Frontal cortex (tissue), 4 donors: ENCODE results near the gene IRF5. TPM values are rescaled to one million over a fixed set of nuclear protein-coding genes. Genes with fewer than 3 reads are reported as not detected.
"Not testable (repeated sequence)": the region's sequence is repeated elsewhere in the genome, so short reads cannot be mapped to it uniquely, and the experiment has no call there.

Experiments
- DNase-seq, 2 donors: peaks; one replicate each; pipeline ENCODE4 v3.0.0; 2012; ENCODE audit warnings: low spot score in 2 of 2
- FAIRE-seq: peaks from 2 replicates; lab custom pipeline; 2012; peaks lifted over from hg19 to GRCh38; lab: Jason Lieb, UNC
- total RNA-seq: library from RNA; depleted of rRNA; stranded (reverse); fragments of >200 nt; gene quantifications from one replicate; pipeline ENCODE4 v1.2.3, GENCODE V29; 2014
- donor health status: control.
- donor health status: control.
- donor health status: control.

Gene IRF5
- total RNA-seq, 1 donor from 2014 or later, result 1.2 TPM

DNA sequence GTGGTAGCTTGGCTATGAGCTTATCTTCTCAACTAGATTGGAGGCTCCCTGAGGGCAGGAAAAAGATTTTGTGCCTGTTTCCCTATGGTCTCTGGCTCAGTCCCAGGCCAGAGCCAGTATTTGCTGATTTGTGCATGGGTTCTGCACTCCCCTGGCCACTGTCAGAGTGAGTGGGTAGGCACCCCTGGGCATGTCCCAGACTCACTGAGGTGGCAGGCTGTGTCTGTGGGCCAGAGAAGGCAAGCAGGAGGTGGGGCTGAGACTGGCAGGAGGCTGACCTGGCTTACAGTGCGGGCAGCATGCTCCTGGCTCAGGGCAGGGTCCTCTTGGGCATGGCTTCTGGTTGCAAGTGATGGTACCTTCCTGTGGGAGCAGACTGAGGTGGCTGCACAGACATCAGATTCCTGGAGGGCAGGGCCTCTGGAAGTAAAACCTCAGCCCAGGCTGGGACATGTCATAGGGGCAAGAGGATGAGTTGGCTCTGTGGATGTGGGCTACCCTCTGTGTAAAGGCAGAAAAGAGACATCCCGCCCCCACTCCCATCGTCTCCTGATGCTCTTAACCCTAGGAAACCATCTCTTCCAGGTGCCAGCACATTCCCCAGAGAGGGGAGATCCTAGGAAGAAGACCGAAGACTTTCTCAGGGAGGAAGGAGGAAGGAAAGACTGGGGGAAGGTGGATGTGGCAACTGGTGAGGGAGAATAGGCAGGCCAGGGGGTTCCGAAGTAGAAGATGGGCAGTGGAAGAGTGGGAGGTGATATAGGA, 31.5 kb upstream of the IRF5 start:
- no peak for DNase-seq
- FAIRE-seq, result no peak

DNA sequence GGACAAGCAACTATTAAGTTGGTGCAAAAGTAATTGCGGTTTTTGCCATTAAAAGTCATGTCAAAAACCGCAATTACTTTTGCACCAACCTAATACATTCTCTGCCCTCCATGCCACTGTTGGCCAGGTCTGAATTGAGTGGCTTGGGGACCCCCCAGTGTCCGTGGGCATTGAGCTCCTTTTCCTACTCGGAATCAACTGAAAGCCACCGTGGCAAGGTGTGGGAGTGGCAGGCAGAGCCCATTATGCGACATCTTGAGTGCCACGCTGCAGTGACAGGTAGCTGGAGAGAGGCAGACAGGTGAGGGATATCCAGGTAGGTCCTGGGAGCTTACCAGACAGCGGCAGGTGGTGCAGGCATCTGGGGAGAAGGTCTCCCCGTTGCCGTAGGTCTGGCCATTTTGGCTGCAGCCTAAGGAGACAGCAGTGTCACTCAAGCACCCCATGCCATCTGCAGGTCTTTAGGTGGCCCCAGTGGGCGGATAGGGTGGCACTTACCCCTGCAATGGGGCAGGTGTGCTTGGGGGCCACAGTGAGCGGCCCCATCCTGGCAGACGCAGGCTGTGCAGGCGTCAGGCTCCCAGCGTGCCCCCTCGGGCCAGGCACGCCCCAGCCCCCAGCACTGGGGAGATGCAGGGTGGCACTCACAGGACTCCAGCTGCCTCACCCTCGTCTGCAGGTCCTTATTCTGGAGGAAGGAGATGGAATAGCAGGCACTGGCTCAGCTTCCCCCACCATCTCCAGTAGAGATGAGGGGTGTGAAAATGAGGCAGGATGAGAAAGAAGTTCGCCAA, 30.8 kb upstream of the IRF5 start:
- DNase-seq (no peak), FAIRE-seq (no peak)

DNA sequence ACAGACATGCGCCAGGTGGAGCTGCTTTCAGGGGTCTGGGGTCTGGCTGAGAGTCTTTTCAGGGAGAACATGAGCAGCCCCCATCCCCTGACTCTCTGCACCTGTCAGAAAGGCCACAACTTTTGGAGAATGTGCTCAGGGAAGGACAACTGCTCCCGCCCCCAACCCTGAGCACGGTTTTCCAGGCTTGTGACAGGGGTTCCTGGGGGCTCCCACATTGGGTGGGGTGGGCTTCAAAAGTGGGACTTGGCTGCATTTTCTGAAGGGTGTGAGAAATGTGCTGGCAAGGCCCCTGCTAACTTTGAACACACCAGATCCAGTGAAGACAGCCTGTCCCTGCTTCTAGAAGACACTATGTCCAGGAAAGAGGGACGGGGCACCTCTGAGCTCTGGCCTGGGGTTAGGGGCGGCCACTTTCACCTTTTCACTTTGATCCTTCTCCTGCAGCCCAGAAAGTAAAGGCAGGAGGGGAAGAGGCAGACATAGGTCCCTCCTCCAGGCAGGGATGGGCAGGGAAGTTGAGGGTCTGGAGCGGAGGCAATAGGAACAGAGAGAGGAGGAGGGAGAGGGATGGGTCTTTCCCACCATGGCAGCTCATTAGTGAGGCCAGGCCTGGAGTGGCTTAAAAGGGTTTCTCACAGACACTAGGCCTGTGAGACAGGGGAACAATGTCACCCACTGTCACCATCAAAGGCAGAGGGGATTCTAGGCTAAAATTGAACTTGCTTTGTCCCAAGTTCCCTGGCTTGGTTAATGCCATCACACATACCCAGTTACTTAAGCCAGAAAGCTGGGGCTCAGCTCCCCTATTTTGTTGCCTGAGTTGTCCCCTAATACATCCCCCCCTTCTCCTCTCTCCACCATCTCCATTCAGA, 28.7 kb upstream of the IRF5 start:
- DNase-seq (no peak), FAIRE-seq (no peak)

DNA sequence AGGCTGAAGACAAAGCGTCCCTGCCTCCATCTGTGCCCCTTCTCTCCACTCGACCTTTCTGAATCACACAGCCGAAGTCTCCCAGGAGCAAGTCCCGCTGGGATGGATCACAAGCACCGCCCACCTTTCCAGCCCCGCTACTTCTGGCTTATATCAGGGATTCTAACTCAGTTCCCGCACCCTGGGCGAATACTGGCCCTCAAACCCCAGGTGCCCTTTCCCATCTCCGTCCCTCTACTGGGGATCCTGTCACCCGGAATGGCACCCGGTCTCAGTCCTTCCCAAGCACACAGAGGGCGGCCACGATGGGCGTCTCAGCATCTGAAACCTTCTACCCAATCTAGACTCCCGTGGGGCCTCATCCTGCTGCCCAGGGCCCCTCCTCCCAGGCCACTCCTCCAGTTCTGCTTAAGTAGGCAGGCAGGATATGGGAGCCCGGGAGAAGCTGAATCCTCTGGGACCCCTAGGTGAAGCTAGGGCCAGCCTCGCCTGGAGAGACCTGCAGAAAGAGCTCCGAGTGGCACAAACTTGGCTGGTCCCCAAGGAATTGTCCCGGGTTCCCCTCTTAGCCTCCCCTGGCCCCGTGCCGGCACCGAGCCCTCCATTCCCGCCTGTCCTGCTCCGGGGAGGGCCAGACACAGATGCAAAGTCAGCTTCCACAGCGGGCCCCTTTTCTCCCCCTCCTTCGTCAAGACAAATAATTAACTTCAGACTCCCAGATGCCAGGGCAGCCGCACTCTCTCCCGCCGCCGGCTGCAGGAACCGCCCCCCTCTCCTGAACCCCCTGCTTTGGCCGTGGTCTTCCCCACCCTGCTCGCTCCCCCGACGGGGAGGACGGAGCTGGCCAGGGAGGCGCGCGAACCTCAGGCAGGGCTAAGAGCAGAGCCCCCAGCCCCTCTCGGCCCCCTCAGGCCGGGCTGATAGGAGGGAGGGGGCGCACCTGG, 27.8 kb upstream of the IRF5 start:
- FAIRE-seq (no peak), DNase-seq (no peak)

DNA sequence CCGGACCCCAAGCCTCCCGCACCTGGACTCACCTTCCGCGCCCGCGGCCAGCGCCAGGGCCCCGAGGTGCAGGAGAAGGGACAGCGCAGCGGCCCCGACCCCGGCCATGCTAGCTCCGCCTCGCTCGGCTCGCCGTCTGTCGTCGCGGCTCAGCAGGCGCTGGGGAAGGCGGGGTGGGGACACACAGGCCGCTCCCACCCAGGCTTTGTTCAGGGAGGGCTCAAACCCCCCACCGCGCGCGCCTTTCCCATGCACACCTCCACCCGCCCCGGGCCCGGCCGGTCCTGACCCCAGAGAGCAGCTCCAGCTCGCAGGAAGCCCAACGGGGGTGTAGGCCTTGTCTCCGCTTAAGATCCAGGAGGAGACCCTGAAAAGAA, 27.2 kb upstream of the IRF5 start, which contains the start of gene KCP:
TSS of gene KCP (minus strand) at position 141 of the 377 bp plus-strand sequence. CDS start at position 108, 33 bp downstream.
- DNase-seq (no peak), FAIRE-seq (no peak)

DNA sequence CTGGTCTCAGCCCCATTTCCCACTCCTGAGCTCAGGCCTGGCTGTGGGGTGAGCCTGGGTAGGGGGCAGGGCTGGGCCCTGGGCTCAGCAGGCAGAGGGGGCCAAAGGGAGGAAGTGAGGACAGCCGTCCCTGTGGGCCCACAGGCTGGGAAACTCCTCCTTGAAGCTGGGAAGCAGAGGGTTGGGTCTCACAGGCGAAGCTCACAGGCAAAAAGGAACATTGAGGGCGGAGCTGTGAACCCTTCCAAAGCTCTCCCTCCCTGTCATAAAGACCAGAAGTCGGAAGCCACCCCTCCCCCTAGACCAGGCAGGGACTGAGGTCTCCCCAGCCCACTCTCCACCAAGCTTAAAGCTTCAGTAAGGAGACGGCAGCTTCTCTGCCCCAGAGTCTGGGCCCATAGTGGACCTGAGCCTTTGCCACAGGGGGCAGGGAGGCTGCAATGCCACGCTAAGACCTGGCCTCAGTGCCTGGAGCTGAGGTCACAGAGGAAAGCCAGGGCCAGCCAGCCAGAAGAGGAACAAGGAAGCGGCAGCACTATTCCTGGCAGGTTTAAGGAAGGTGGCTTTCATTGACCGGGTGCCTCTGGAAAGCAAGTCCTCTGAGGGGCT, 26.2 kb upstream of the IRF5 start:
- DNase-seq (no peak), FAIRE-seq (no peak)

DNA sequence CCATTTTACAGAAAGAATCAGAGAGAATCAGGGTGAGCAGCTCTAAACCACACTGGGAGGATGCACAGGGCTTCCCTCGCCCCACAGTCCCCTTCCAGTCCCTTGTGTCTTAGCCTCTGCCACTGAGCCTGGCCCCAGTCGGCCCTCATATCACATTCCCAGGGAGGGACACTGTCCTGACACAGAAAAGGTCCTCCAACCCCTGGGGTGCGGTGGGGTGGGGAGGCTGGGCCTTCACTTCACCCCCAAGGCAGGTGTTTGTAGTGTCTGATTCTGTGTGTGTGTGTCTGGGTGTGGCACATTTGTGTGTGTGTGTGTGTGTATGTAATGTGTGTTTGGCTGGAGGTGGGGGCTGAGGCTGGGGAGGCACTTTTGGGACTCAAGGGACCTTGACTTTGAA, 25.4 kb upstream of the IRF5 start:
- no peak for FAIRE-seq
- no peak for DNase-seq

DNA sequence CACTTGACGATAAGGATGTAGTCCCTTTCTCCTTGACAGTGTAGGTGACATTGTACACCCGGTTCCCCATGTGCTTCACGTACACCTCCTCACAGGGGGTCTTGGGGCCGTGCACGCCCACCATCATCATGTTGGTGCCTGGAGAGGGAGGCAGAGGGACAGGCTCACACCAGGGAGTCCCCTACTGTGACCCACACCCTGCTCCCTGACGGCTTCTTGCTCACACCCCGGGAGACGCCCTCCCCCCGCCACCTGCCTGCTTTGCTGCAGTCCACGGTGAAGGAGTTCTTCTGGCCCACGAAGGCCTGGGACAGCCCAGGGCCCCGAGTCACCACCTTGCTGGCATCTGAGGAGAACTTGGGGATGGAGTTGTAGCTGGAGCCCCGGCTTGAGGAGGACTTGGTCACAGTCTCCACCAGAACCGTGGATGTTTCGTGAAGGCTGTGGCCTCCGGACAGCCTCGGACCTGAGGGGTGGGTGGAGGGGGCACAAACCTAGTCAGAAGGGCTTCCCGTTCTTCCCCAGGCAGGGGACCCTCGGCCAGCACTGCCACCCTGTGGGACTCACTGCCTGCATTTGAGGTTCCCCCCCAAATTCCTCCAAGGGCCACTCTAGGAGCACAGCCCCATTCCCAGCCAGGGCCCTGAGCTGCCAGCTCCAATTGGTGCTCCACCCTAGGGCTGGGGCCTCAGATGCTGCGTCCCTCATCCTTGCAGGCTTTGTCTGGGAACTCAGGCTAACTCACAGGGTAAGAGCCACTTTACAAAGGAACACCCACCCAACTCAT, 24.8 kb upstream of the IRF5 start:
- FAIRE-seq, DNase-seq: not testable (repeated sequence)

DNA sequence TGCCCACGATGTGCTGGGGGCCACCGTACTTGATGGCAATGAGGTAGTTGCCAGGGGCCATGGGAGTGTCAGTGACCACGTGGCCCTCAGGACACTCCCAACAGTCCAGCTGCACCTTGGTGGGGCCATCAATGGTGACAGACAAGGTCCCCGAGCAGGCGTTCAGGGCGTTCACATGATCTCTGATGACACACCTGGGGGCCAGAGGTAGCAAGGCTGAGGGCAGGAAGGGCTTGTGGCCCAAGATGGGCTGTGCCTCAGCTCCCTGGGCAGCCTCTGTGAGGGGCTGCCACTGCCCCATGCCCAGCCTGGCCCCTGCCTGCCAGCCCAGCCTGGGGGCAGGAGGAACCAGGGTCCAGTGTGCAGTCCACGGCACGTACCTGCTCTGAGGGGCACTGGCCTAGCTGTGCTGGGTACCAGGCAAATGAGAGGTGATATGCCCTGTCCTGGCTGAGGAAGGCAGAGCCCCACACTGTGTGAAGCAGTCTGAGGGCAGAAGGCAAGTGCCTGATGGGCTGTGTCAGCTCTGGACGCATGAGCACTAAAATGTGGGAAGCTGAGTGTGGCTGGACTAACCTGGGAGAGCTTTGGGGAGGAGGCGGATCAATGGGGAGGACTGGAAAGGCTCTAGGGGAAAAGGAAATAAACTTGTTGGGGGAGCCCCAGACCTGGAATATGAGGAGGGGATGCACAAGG, 23.7 kb upstream of the IRF5 start:
- FAIRE-seq, result no peak
- DNase-seq, result no peak

DNA sequence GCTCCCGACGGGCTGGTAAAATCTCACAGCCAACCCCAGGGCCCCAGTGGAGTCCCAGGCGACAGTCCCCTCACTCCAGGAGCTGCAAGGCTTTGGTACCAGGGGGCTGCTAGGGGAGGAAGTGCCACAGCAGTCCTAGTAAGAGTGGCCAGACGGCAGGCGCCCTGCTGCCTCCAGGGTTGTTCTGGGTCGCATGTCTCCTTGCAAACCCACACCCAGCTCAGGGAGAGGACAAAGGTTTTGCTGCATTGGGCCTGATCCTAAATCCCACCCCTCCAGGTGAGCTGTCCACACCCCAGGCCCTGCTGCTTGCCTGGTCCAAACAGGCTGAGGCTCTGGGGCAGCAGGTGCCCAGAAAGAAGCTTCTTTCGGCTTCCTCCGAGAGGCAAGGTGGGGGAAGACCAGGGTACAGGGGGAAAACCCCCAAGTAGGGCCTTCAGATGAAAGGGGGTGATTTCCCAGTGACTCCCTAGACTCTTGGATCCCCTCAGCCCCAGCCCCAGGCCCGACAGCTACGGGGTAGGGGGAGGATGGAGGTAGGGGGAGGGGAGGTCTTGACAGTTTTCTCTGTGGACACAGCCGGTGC, 23.1 kb upstream of the IRF5 start:
- no peak for FAIRE-seq
- DNase-seq, result no peak

DNA sequence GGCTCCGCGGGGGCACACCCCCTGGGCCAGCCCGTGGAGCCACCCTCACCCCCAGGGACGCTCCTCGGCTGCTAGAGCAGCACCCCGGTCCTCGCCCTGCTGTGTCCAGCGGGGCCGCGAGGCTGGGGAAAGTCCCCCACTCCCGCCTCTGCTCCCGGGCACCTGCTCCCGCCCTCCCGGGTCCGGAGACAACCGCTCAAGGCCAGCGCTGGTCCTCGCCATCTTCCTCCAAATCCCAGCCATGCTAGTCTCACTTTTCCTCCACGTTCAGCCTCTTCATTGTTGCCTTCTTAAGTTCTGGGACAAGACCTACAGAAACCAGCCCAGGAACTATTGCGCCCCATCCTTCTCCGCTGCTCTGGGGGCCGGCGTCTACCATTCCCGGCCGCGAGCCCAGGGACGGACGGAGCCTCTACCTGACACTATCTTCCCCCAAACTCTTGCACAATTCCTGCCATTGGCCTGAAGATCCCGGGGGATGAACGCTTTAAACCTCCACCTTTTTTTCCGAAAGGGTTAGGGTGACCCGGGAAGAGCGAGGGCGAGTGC, 22.4 kb upstream of the IRF5 start:
- no peak for DNase-seq
- no peak for FAIRE-seq

DNA sequence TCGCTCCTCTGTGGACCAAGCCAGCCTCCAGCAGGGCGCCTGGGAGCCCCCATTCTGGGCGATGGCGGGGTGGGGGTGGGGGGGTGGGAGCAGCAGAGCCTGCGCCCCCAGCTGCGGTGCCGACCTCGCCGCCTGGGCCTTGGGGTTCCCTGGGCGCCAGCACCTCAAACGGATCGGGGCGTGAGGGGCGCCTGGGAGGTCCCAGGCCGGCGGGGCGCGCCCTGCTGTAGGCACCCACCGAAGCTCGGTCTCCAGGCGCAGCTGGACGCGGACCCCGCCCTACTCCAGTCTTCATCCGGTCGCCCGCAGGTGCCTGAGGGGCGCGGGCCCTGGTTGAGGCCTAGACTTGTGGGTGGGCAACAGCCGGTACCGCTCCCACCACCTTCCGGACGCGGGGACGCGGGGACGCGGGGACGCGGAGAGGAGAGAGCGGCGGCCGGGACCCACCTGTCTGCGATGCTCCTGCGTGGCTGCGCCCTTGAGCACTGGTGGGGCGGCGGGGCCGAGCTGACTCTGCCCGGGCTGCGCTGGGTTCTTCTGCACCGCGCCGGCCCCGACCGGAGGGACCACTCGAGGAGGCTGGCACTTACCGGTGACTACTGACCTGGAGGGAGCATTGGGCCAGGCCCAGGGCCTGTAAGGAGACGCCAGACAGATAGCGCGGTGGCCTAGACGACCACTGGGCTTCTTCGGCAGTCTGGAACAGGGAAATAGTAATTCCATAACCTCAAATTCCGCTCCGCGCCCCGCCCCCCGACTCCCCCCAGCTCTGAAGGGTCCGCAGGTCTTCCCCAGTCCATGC, 21.7 kb upstream of the IRF5 start:
- no peak for FAIRE-seq
- DNase-seq, result no peak

DNA sequence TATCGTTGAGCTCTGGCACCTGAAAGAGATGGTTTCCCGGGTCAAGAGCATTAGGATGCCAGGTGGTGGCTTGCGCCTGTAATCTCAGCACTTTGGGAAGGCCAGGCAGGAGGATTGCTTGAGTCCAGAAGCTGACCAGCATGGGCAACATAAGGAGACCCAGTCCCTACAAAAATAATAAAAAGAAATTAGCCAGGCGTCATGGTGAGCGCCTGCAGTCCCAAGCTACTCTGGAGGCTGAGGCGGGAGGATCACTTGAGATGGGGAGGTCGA, 21.1 kb upstream of the IRF5 start:
- FAIRE-seq, result no peak
- no peak for DNase-seq

DNA sequence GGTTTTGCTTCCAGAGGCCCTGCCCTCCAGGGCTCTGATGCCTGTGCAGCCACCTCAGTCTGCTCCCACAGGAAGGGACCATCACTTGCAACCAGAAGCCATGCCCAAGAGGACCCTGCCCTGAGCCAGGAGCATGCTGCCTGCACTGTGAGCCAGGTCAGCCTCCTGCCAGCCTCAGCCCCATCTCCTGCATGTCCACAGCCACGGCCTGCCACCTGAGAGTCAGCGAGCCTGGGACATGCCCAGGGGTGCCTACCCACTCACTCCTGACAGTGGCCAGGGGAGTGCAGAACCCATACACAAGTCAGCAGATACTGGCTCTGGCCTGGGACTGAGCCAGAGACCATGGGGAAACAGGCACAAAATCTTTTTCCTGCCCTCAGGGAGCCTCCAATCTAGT, 20.6 kb upstream of the IRF5 start:
- no peak for DNase-seq
- no peak for FAIRE-seq

DNA sequence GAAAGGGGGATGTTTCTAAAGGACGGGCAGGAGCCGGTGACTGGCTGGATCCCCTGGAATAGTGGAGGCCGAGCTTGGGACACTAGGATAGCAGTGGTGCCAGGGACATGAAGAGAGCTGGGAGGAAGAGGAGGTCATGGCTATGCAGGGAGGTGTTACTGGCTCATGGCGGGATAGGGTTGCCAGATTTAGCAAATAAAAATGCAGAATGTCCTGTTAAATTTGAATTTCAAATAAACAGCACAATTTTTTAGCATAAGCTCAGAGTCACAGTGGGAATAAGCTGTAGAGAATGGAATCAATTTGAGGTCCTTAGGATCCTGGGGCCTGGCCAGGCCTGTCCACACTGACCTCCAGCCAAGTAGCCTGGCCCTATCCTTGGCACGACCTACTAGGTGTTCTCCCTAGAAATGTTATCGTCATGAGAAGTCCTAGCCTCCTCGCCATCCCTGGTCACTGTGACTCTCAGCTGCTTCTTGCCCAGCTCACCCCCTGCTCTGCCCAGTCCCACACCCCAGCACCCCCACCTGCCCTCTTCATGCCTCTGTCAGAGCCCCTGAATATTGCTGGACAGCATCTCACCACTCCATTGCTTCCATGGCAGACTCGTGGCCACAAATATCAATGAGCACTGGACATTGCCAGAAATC, 19.6 kb upstream of the IRF5 start:
- DNase-seq, result no peak
- FAIRE-seq, result no peak

DNA sequence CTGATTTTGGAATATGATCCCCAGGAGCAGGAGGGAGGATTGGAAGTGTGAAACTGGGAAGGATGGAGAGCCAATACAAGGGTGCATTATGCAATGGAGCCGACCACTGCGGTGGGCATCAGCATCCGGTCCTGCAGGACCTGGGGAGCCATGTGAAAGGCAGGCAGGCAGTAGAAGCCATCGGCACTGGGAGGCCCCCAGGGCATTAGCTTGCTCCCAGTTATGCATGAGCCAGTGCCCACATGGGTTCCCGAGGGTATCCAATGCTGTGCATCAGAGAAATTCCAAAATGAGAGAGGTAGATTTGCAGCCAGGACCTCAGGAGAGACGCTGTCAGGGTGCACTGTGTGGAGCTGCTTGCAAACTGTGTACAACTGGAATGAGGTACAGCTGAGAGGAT, 18.5 kb upstream of the IRF5 start:
- DNase-seq (no peak), FAIRE-seq (no peak)
